ENCODE results near the gene OR2M7.
"Not testable (repeated sequence)": the region's sequence is repeated elsewhere in the genome, so short reads cannot be mapped to it uniquely, and the experiment has no call there.

OR2M7 gene

GRCh38 chr1:248324468-248324867, at the start of gene OR2M7:
OR2M7 (minus strand) TSS chr1:248324568; CDS start chr1:248324568, 0 bp downstream.
- DNase-seq (ENCODE audit: low read depth), result no peak

GRCh38 chr1:248373761-248374160, 49.4 kb upstream of the OR2M7 start:
- no peak for DNase-seq (ENCODE audit: low read depth)

- no peak for DNase-seq (ENCODE audit: low read depth)
Observed at GRCh38 chr1:248372394-248372793, 48.0 kb upstream of the OR2M7 start.

GRCh38 chr1:248366609-248367008, 42.2 kb upstream of the OR2M7 start:
- DNase-seq (ENCODE audit: low read depth), result no peak

- DNase-seq (ENCODE audit: low read depth), result no peak
Observed at GRCh38 chr1:248361121-248361715, 36.9 kb upstream of the OR2M7 start, which contains the start of gene OR2T4. OR2T4 (plus strand) TSS chr1:248361665; CDS start chr1:248361665, 0 bp downstream.

- no peak for DNase-seq (ENCODE audit: low read depth)
Observed at GRCh38 chr1:248359415-248359814, 35.0 kb upstream of the OR2M7 start.

- no peak for DNase-seq (ENCODE audit: low read depth)
Observed at GRCh38 chr1:248348475-248348874, 24.1 kb upstream of the OR2M7 start, which contains the start of gene OR14C36. OR14C36 (plus strand) TSS chr1:248348775; CDS start chr1:248348775, 0 bp downstream.

GRCh38 chr1:248343451-248343850, 19.1 kb upstream of the OR2M7 start:
- DNase-seq (ENCODE audit: low read depth), result no peak

- DNase-seq (ENCODE audit: low read depth), result no peak
Observed at GRCh38 chr1:248316796-248317195, 7.6 kb downstream of the OR2M7 start.

- DNase-seq (ENCODE audit: low read depth), result not testable (repeated sequence)
Observed at GRCh38 chr1:248306740-248307139, 17.6 kb downstream of the OR2M7 start.

GRCh38 chr1:248306103-248306502, 18.3 kb downstream of the OR2M7 start:
- no peak for DNase-seq (ENCODE audit: low read depth)

- not testable (repeated sequence) for DNase-seq (ENCODE audit: low read depth)
Observed at GRCh38 chr1:248305672-248306071, 18.7 kb downstream of the OR2M7 start.

GRCh38 chr1:248303324-248303723, 21.0 kb downstream of the OR2M7 start, which contains the start of gene OR2T12:
OR2T12 (minus strand) TSS chr1:248303424; CDS start chr1:248295578, 7,846 bp downstream.
- no peak for DNase-seq (ENCODE audit: low read depth)

- DNase-seq (ENCODE audit: low read depth), result no peak
Observed at GRCh38 chr1:248288391-248288790, 36.0 kb downstream of the OR2M7 start.

- DNase-seq (ENCODE audit: low read depth), result no peak
Observed at GRCh38 chr1:248277876-248278275, 46.5 kb downstream of the OR2M7 start, which contains the start of gene OR2T33. OR2T33 (minus strand) TSS chr1:248277976; CDS start chr1:248273814, 4,162 bp downstream.

All from iris pigment epithelial cell (primary cell).